ENCODE measurements around the gene A4GNT.

- TF ChIP-seq CTCF (IDR thresholded peaks at IDR 0.05; ENCODE audit: low read depth, low read length, missing input control) (no peak), JUND (IDR thresholded peaks at IDR 0.05) (no peak), SP1 (IDR thresholded peaks at IDR 0.05) (no peak), REST (IDR thresholded peaks at IDR 0.05) (no peak), TAF1 (conservative IDR thresholded peaks at IDR 0.05) (no peak), HNF4G (IDR thresholded peaks at IDR 0.05) (no peak), ATF3 (IDR thresholded peaks at IDR 0.05) (no peak), ZBTB33 (IDR thresholded peaks at IDR 0.05) (no peak), FOXA2 (IDR thresholded peaks at IDR 0.05) (no peak), EGR1 (IDR thresholded peaks at IDR 0.05; ENCODE audit: low read depth in 2 of 2) (no peak)
These were observed 5.7 kb upstream of the A4GNT start for GRCh38 chr3:138137861-138138260.
